Gastrocnemius medialis (tissue), 4 donors: Measurements from ENCODE around the gene KCNQ1.

Experiments
- POLR2A ChIP-seq, 2 donors: fragments of 450-650 bp; IDR thresholded peaks; one replicate each; pipeline ENCODE4 v1.6.1; 2017; ENCODE audit warnings: antibody characterized with exemption in 2 of 2, mild to moderate bottlenecking in 2 of 2, moderate library complexity in 2 of 2
- TF ChIP-seq, protein P1 (sequence below), 5 experiments: fragments of 450-650 bp in 3 of 5; fragments of 200-600 bp in 2 of 5; sonication (generic) in 2 of 5; IDR thresholded peaks in 4 of 5; conservative IDR thresholded peaks in 1 of 5; 1 replicate in 4 of 5; 2 replicates in 1 of 5; pipeline ENCODE4 v1.5.1; 2016 to 2019; ENCODE audit warnings: antibody characterized with exemption in 5 of 5, mild to moderate bottlenecking in 3 of 5, moderate library complexity in 3 of 5

DNA sequence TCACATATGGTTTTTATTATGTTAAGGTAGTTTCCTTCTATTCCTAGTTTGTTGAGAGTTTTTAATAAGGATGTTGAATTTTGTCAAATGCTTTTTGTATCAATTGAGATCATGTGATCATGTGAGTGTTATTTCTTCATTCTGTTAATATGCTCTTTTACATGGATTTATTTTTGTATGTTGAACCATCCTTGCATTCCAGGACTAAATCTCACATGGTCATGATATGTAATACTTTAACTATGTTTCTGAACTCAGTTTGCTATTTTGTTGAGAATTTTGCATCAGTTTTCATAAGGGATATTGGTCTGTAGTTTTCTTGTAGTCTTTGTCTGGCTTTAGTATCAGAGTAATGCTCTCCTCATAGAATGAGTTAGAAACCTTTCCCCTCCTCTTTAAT, 43.2 kb downstream of the KCNQ1 start:
- TF ChIP-seq POLR2A (IDR thresholded peaks at IDR 0.05): no peak
- TF ChIP-seq, protein P1, sequence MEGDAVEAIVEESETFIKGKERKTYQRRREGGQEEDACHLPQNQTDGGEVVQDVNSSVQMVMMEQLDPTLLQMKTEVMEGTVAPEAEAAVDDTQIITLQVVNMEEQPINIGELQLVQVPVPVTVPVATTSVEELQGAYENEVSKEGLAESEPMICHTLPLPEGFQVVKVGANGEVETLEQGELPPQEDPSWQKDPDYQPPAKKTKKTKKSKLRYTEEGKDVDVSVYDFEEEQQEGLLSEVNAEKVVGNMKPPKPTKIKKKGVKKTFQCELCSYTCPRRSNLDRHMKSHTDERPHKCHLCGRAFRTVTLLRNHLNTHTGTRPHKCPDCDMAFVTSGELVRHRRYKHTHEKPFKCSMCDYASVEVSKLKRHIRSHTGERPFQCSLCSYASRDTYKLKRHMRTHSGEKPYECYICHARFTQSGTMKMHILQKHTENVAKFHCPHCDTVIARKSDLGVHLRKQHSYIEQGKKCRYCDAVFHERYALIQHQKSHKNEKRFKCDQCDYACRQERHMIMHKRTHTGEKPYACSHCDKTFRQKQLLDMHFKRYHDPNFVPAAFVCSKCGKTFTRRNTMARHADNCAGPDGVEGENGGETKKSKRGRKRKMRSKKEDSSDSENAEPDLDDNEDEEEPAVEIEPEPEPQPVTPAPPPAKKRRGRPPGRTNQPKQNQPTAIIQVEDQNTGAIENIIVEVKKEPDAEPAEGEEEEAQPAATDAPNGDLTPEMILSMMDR (IDR thresholded peaks at IDR 0.05 in 4 of 5, conservative IDR thresholded peaks at IDR 0.05 in 1 of 5): no peak
